GM21717 (cell line): Measurements from ENCODE around the gene HLCS.
A peak's percentile ranks its signal among the peaks of the same experiment; 100 is the strongest.

Experiments used
- ATAC-seq: cut with Tn5 transposase; IDR thresholded peaks from one replicate; pipeline ENCODE4 v1.9.1; 2021; ENCODE audit warnings: mild to moderate bottlenecking, moderate library complexity; ENCODE audit not compliant: unreplicated experiment

Gene HLCS

GRCh38 chr21:36987845-36988244, 21.4 kb upstream of the HLCS start:
- no peak for ATAC-seq

DNA sequence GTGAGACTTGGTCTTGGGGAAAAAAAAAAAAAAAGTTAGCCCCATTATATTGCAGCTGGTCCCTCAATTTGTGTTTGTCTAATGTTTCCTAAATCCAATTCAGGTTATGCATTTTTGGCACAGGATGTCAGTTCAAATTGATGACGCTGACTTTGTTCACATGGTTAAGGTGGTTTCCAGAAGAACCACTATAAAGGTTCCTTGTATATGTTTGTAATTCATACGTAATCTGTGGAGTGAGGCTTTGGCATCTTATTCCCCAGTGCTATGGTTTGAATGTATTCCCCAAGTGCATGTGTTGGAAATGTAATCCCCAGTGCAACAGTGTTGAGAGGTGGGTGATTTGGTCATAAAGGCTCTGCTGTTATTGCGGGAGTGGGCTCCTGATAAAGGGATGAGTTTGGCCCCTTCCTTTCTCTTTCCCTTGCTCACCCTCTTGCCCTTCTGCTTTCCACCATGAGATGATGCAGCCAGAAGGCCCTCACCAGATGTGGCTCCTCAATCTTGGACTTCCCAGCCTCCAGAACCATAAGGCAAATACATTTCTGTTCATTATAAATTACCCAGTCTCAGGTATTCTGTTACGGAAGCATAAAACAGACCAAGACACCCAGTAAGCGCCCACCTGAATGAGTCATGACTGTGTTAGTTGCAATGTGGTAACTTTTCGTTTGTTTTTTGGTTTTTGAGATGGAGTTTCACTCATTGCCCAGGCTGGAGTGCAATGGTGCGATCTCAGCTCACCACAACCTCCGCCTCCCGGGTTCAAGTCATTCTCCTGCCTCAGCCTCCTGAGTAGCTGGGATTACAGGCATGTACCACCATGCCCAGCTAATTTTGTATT, 19.5 kb upstream of the HLCS start:
- no peak for ATAC-seq

DNA sequence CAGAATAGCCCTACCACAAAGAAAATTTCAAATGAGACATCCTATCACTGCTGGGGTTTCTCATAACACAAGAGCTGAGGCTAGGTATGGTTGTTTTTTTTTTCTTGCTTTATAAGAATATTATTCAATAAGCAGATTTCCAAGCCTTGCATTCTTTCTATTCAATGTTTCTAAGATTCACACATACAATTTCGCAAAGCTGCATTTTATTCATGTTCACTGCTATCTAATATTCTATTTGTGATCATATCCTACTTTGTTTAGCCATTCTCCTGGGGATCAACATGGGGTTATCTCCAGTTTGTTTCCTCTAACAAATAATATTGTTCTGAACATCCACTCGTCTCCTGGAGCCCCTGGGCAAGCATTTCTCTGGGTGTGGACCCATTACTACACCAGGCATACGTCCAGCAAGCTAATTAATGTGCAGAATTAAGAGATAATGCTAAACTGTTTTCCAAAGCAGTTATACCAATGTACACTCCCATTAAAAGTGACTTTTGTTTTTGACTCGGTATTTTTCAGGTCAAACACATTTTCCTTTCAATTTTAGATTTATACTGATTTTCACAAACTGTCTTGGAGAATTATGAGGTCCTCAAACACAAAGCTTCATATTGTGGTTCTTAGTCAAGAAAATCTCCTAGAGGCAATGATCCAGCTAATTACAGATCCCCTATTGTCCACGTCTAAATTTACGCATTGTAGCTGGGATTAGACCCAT, 15.7 kb upstream of the HLCS start:
- ATAC-seq, result no peak

DNA sequence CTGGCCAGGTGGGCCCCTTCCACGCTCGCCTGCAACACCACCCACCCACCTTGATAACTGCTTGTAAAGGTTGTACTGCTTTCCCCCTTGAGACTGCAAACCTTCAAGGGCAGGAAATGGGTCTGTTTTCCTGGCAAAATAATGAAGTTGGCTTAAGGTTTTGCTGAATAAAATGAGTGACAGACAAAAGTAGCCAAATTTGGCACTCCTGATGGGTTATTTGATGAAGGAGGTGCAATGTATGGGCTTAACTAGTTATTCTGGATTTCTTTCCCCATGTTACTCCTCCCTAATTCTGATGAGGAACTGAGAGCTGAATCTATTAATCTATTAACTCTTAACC, 14.6 kb upstream of the HLCS start:
- no peak for ATAC-seq

- ATAC-seq, result no peak
Observed at GRCh38 chr21:36980280-36981048, 14.0 kb upstream of the HLCS start.

DNA sequence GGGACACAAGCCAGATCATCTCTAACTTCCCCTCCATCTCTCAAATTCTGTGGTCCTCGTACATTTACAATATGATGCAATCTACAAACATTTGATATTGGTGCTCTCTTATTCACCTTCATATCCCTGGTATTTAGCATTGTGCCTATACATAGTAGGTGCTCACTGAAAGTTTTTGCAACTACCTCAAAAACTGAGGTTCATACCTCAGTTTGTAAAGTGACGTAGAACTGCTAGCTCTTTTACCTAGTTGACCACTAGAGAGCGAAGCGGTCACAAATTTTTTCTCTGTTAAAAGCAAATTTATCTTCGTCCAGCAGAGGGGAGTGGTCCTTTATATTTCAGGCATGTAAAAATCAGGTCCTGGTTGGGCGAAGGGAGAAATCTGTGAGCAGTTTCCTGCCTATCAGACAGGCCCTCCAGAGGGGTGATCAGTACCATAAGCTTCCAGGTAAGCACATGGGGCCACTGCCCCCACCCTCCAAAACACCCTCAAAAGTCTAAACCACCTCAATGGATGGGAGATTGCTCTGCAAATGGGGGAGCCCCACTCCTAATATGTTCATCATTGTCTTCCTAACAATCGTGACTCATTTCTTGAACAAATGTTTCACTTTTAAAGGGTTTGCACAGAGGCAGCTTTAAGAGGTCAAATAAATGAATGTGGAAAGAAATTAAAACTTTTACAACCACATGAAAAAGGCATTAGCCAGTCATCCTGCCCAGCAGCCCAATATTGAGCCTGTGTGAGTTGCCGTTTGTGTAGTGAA, 10.6 kb upstream of the HLCS start:
- no peak for ATAC-seq

DNA sequence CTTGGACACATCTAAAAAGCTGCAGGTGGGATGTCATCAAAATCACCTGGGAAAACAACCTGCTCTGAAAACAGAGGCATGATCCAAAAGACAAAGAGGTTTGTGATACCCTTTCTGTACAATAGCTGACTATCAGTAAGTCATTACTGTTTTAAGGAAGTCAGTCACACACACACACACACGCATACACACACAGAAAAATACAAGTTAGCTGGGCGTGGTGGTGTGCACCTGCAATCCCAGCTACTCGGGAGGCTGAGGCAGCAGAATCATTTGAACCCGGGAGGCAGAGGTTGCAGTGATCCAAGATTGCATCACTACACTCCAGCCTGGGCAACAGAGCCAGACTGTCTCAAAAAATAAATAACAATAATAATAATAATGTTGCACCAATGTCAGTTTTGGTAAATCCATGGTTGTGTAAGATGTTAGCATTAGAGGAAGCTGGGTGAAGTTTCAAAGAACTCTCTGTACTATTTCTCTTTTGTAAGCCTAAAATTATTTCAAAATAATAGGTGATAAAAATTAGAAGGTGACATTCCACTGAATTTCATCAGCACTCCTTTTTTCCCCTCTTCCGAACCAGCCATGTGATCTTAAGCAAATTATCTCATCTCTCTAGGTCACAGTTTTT, 9.9 kb upstream of the HLCS start:
- no peak for ATAC-seq

DNA sequence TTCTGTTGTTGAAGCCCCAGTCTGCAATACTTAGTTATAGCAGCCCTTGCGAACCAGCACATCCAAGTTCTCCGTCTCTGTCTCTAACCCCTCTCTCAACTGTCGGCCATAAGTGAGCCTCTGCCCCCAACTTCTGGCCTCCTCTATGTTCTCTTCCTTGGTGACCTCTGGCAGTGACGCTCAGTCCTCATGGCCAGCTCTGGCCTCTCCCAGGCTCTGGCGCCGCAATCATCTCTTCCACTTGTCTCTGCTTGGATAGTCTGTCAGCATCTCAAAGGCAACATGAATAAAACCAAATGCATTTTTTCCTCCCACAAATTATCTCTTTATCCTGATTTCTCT, 8.4 kb upstream of the HLCS start:
- ATAC-seq, result no peak

DNA sequence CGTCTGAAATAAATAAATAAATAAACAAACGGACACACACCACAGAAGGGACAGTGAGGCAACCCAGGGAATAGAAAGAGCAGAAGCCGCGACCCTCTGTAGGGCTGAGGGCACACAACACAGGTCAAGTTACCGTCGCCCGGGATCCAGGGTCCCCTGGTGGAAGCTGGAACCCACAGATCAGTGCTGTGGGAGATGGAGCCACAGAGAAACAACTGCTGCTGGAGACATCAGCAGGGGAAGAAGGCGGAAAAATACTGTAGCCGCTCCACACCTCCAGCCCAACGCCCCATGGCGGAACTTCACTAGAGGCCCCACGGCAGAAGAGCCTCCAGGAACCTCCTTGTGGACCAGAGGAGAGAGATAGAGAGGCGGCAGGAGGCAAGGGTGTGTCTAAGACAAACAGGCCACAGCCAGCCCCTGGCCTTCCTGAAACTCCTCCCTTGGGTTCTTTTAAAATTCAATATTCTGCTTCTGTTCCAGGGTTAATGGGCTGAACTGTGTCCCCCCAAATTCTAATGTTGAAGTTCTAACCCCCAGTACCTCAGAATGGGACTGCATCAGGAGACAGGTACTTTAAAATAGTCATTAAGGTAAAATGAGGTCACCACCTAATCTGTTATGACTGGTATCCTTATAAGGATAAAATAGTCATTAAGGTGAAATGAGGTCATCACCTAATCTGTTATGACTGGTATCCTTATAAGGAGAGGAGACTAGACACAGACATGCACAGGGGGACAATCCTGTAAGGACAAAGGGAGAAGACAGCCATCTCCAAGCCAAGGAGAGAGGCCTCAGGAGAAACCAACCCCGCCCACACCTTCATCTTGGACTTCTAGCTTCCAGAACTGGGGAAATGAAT, 7.7 kb upstream of the HLCS start:
- ATAC-seq, result no peak

- no peak for ATAC-seq
Observed at GRCh38 chr21:36968976-36969375, 2.5 kb upstream of the HLCS start.

GRCh38 chr21:36968414-36968813, 1.9 kb upstream of the HLCS start:
- ATAC-seq, result no peak

DNA sequence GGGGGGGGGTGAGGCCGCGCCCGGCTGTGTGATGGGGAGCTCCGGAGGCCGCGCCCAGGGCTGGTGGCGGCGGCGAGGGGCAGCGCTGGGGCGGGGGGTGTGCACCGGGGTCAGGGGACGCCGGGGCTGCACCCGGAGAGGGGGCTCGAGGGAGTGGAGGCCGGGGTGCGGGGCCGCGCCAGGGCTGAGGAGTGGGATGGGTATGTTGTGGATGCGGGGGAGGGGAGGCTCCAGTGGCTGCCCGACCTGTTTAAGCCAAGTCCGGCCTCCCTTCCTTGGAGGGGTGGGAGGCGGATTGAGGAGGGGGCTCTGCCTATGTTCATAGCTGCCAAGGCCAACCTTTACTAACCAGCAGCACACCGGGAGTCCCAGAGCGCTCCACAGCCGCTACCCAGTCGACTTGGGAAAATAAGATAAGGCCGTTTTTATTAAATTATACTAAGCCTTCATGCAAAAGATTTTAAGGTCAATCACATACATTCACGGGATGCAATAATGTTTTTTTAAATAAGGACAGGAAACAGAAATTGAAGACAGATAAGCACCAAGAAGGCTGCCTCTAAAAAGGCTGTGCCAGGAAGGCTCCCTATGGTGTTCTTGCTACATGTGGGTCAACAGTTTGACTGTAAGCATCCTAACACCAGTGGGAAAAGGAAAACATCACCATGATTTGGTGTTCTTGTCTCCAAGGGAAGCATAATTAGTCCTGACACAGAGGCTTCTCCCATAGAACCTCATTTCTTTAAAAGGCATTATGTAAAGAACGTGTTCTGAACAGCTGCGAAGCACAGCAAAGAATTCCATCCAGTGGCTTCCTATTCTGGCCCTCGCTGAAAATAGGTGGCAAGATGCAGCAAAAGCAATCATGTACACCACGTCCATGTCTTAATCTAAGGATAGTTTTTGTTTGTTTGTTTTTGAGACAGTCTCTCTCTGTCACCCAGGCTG, 626 bp upstream of the HLCS start:
- ATAC-seq, result peak; percentile 31

DNA sequence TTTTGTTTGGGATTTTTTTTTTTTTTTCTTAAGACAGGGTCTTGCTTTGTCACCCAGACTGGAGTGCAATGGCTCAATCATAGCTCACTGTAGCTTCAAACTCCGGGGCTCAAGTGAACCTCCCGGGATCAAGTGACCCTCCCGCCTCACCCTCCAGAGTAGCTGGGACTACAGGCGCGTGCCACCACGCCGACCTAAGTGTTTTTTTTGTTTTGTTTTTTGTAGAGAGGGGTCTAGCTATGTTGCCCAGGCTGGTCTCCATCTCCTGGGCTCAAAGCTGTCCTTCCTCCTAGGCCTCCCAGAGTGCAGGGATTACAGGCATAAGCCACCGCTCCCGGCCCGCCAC, 776 bp downstream of the HLCS start:
- peak; percentile 16 for ATAC-seq

DNA sequence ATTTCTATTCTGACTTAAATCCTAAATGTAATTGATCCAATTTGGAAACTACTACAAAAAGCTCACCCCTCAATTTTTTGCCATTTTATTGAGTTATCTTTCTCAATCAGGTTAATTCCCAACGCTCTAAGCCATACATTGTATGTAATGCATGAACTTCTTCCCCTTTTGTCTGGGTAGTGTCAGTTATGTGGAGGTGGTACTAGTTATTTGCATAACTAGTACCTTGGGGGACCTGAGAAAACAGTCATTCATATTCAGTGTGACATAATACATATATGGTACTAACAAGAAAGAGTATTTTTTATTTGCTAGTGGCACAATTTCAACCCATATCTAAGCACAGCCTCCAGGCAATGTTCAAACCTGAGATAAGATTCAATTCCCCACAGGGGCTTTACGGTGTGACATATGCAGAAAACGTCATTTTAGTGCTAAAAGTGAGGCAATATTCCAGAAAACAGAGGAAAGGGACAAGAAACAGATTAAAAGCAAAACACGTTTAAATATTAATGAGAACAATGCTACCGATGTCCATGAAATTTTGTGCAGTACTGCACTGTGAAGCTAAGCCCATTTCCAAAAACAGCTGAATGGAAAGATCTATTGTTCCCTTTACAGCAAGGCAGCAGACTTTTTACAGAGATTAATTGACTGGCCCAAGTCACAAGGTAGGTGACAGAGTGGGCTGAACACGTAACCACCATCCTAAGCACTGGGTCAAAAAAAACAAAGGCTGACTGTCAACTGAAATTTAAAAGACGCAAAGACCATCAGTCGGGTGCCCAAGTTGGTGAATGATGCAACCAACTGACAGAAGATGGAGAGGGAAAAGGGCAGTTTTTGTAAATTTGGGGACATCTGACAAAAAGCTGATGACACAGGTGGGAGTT, 1.4 kb downstream of the HLCS start:
- no peak for ATAC-seq

DNA sequence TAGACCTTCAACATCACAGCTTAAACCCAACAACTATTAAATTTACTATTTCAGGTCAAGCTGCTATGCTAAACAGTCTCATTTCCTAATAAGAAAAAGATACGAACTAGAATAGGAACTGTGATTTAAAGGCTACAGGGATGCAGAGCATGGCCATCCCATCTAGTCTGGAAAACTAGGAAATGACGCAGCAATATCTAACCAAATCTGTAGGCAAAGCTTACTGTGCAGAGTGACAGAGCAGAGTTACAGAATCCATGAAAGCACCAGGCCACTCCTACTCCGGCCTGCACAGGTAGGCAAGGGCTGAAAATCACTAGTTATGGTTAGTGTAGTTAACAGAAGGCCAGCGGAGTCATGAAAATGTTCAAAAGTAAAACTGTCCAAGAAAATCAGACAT, 2.1 kb downstream of the HLCS start:
- no peak for ATAC-seq

DNA sequence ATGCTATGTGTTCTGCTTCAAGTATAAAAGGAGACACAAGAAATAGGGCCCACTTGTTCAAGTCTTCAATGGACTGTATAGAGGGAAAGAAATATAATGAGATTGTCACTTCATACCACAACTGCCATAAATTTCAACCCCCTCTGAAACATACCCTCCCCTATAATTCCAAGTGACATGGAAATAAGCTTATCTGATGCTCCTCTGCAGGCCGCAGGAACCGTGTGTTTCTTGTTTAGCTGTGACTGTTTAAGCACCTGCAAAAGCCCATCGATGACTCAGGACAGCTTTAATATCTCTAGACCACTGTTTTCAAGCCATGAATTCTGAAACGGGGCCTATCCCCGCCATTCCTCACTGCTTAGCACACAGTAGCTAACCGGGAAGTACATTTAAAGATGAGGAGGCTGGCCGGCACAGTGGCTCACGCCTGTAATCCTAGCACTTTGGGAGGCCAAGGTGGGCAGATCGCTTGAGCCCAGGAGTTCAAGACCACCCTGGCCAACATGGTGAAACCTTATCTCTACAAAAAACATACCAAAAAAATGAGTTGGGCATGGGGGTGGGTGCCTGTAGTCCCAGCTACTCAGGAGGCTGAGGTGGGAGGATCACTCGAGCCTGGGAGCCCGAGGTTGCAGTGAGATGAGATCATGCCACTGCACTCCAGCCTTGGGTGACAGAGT, 4.2 kb downstream of the HLCS start:
- no peak for ATAC-seq

GRCh38 chr21:36960676-36961284, 5.7 kb downstream of the HLCS start:
- ATAC-seq, result no peak
